Erythroblast (primary cell): Measurements from ENCODE around the gene CYFIP1.

Source experiments
- DNase-seq, 2 experiments: peaks; one replicate each; lab custom pipeline; 2025; lab: John Stamatoyannopoulos, UW
- GATA1 ChIP-seq: IDR thresholded peaks from 2 replicates; pipeline ENCODE4 v1.6.1; 2011; ENCODE audit warnings: low read depth, mild to moderate bottlenecking, control low read depth, low read length, moderate library complexity
- POLR2A ChIP-seq: IDR thresholded peaks from 2 replicates; pipeline ENCODE4 v1.6.1; 2011; ENCODE audit warnings: mild to moderate bottlenecking, low read length

CYFIP1 gene

GRCh38 chr15:22889146-22889818, 90.9 kb downstream of the CYFIP1 start:
- DNase-seq = no peak
- TF ChIP-seq GATA1 = no peak
- TF ChIP-seq POLR2A = no peak

DNA sequence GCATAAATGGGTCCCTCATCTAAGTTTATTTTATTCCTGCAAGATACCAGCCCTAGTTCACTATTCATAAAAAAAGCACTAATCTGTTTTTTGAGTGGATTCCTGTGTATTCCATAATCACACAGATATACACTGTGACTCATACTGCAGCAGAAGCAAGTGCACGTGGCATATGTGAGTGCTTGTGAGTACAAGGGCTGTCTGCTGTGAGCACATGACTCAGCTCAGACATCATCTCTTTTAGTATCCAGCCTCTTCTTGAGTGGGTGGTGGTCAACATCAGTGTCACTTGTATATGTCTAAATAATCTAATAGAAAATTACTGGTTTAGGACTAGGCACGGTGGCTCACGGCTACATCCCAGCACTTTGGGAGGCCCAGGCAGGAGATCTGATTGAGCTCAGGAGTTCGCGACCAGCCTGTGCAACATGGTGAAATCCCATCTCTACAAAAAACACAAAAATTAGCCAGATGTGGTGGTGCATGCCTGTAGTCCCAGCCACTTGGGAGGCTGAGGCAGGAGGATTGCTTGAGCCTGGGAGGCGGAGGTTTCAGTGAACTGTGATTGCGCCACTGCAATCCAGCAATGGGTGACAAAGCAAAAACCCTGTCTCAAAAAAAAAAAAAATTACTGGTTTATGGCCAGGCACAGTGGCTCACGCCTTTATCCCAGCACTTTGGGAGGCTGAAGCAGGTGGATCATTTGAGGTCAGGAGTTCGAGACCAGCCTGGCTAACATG, 91.9 kb downstream of the CYFIP1 start:
- DNase-seq = peak in 1 of 2 experiments; percentile 21

GRCh38 chr15:22887157-22887951, 92.8 kb downstream of the CYFIP1 start:
- TF ChIP-seq GATA1 = no peak
- no peak for TF ChIP-seq POLR2A
- peak in 1 of 2 experiments; percentile 16 for DNase-seq

More for the DNA sequence above, 91.9 kb downstream of the CYFIP1 start:
- TF ChIP-seq GATA1 (no peak), POLR2A (no peak)

DNA sequence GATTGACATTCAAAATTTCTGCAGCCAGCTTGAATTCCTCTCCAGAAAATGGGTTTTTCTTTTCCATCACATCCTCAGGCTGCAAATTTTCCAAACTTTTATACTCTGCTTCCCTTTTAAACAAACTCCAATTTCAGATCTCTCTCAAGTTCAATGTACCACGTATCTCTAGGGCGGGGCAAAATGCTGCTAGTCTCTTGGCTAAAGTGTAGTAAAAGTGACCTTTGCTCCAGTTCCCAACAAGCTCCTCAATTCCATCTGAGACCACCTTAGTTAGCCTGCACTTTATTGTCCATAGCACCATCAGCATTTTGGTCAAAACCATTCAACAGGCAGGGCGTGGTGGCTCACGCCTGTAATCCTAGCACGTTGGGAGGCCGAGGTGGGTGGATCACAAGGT, 95.0 kb downstream of the CYFIP1 start:
- TF ChIP-seq POLR2A (no peak), GATA1 (no peak)
- DNase-seq = no peak

DNA sequence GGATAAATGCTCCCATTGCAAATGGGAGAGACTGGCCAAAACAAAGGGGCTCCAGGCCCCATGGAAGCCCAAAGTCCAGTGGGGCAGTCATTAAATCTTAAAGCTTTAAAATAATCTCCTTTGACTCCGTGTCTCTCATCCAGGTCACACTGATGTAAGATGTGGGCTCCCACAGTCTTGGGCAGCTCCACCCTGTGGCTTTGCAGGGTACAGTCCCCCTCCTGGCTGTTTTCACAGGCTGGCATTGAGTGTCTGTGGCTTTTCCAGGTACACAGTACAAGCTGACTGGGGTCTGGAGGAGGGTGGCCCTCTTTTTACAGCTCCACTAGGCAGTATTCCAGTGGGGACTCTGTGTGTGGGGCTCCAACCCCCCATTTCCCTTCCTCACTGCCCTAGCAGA, 95.8 kb downstream of the CYFIP1 start:
- DNase-seq = no peak
- no peak for TF ChIP-seq POLR2A
- no peak for TF ChIP-seq GATA1

DNA sequence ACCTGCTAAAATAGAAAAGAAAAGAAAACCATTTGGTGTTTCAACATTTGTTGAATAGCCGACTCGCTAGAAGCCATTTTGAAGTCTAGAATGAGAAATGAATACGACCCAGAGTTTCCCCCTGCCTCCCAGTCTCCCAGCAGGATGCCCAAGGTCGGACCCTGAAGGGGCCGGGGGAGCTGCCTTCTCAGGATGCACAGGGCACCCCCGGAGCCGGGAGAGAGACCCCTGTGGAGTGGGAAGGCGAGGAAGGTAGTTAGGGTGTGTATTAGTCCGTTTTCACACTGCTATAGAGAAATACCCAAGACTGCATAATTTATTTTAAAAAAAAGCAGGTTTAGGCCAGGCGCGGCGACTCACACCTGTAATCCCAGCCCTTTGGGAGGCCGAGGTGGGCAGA, 97.0 kb downstream of the CYFIP1 start:
- DNase-seq = no peak
- TF ChIP-seq GATA1 = no peak
- no peak for TF ChIP-seq POLR2A

DNA sequence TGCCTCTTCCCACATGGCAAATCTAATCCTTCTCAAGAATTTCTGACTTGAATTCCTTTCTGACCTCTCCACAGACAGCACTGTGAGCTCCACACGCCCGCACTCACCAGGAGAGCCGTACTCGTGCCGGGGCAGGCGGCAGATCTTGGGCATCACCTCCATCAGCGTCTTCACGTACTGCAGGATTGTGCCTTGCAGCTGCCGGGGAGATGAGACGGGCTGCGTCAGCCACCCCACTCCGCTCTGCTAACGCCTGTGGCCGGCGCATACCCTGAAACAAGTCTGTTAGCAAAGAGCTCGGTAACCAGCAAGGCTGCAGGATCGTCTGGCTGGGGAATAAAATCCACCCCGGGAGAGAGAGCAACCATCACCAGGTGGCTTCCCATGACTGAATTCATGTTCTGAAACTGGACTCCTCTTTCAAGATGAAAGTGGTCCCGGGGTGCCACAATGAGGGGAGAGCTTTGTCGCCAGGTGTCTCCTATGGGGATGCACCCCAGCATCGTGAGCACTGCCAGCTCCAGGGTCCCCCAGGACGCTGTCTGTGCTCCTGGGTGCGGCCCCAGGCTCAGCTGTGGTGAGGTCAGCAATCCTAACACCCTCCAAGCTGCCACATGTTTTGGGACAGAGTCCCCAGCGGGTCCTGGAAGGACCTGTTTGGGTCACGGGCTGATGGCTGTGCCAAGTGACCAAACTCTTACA, 98.3 kb downstream of the CYFIP1 start:
- DNase-seq = no peak
- TF ChIP-seq GATA1 = no peak
- TF ChIP-seq POLR2A = no peak

DNA sequence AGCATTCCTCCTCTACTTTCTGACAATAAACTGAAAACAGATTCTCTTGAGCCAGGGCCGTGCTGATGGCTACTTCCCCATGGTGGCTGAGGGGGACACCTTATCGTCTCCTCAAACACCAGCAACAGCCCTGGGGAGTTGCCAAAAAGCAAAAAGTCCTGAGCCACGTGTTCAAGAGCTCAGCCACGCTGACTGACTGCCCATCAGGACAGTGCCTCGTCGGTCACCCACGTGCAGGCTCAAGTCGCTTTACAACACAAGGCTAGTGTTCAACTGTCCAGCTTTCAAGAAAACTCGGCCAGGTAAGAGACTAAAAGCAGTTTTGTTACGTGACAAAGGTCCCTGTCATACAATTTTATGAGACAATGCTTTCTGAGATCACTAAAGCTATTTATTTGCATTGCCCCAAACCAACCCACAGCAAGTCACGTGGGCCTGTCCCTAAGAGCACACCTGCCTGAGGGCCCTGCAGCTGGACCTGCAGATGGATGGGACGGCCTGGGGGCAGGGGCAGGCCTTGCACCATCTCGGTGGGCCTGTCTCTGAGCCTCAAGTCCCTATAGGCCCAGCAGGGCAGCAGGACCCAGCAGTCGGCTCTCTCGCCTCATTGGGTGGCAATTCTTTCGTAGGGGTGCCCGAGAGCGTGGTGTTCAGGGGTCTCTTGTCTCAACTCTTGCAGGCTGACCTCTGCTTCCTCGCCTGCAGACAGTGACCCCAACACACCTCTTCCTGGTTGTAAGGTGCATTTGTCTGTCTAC, 99.0 kb downstream of the CYFIP1 start:
- no peak for DNase-seq
- TF ChIP-seq GATA1 = no peak
- no peak for TF ChIP-seq POLR2A

DNA sequence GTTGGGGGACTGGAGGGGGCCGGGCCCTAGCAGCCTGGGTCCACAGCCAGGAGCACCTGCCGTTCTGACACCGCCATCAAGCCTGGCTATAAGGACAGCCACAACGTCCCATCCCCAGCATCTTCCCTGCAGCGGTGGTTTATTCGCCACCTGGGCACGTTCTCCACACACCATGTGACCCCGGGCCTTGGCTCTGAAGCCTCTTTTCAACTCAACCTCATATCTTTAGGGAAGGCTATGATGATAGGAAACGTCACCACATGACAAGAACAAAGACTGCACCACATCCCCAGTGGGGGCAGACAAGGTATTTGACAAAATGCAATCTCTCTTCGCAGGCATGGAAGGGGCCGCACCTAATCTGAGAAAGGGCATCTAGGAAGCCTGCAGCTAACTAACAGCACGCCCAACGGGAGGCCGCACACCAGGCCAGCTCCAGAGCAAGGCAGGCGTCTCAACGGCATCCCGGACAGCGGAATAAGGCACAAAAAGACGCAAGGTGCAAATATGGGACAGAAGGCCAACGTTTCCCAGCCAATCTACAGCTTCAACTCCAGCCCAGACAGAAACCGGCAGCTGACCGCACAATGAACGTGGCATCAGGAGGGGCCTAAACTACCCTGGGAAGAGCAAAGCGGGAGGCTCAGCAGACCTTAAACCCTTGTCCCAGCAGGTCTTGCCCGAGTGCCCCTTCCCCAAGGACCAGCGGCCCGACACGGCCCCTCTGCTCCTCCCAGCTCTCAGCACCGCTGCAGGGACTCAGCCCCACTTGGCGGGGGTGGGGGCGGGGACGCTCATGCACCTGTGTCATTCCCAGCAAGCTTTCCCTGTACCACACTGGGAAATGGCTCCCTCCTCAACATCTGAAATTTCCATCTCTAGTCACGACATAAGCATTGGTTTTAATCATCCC, 99.8 kb downstream of the CYFIP1 start:
- TF ChIP-seq GATA1 = no peak
- TF ChIP-seq POLR2A = no peak
- DNase-seq = no peak

DNA sequence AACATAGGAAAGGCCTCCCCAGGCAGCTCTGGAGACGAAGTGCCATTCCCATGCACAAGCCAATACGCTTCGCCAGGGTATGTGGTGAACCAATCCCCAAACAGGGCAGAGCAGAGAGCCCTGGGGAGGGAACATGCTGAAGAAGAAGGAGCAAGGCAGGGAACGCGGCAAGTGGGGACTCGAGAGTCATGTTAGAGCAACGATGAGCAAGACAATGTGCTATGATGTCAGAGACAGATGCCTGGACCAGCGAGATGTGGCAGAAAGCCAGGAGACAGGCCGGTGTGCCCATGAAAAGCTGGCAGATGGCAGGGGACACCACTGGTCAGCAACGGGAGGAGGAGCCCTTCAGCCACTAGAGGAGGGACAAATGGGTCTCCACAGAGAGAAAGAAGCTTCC, 102.1 kb downstream of the CYFIP1 start:
- DNase-seq = no peak
- TF ChIP-seq GATA1 = no peak
- TF ChIP-seq POLR2A = no peak

DNA sequence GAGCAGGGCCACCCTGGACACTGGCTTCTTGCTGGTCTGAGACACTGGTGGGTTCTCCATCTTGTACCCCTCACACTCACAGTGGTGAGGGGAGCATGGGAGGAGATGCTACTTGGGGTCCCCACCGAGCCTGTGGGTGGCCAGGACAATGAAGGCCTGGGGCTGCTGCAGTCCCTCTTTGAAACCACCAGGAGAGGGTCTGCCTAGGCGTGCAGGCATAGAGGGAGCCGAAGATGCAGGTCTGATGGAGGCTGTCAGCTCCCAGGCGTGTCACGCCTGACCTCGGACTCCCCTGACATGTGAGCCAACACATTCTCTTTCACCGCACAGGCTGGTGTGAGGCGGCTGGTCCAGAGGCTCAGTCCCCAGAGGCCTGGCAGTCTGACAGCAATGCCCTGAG, 102.6 kb downstream of the CYFIP1 start:
- TF ChIP-seq POLR2A (no peak), GATA1 (no peak)

GRCh38 chr15:22877117-22877516, 103.1 kb downstream of the CYFIP1 start:
- TF ChIP-seq GATA1 (no peak), POLR2A (no peak)
- DNase-seq = no peak

More for the DNA sequence above, 102.6 kb downstream of the CYFIP1 start:
- no peak for DNase-seq
